Natural killer cell (primary cell): ENCODE measurements around the gene VKORC1. TPM values are rescaled to one million over a fixed set of nuclear protein-coding genes. Genes with fewer than 3 reads are reported as not detected.
"Not testable (repeated sequence)": the region's sequence is repeated elsewhere in the genome, so short reads cannot be mapped to it uniquely, and the experiment has no call there.

Experiments
- ATAC-seq, 3 donors: fragments of 150-1000 bp in 2 of 3; fragments of 200-7000 bp in 1 of 3; cut with Tn5 transposase; 1 replicate in 1 of 3; 2 replicates in 2 of 3; pipeline ENCODE4 v1.10.0; 2021; ENCODE audit warnings: mild to moderate bottlenecking in 2 of 3, moderate library complexity in 2 of 3
- DNase-seq, 2 donors: peaks; one replicate each; pipeline versions ENCODE4 v3.0.0 to v3.0.0-alpha.2; 2013 to 2021; ENCODE audit warnings: mixed read lengths in 1 of 2
- H3K27ac ChIP-seq: one replicate; pipeline ENCODE4 v1.5.1; 2013; ENCODE audit warnings: mild to moderate bottlenecking, low read length
- H3K27me3 ChIP-seq: one replicate; pipeline ENCODE4 v1.6.1; 2013; ENCODE audit warnings: low read length; ENCODE audit not compliant: control insufficient read depth, insufficient read depth
- H3K36me3 ChIP-seq: one replicate; pipeline ENCODE4 v1.6.1; 2013; ENCODE audit warnings: low read length; ENCODE audit not compliant: control insufficient read depth, insufficient read depth
- H3K4me1 ChIP-seq: one replicate; pipeline ENCODE4 v1.6.1; 2013; ENCODE audit warnings: low read length; ENCODE audit not compliant: control insufficient read depth, insufficient read depth
- H3K4me3 ChIP-seq: one replicate; pipeline ENCODE4 v1.5.1; 2013; ENCODE audit warnings: low read length
- H3K9me3 ChIP-seq: one replicate; pipeline ENCODE4 v1.6.1; 2013; ENCODE audit warnings: low read length; ENCODE audit not compliant: control insufficient read depth, insufficient read depth
- H3K27ac Mint-ChIP-seq, 2 donors: one replicate each; pipeline ENCODE4 v1.8.0; 2022; ENCODE audit warnings: mild to moderate bottlenecking in 2 of 2, mixed read lengths in 2 of 2, moderate library complexity in 1 of 2
- H3K27me3 Mint-ChIP-seq, 2 donors: one replicate each; pipeline ENCODE4 v1.8.0; 2022; ENCODE audit warnings: low read depth in 2 of 2, mixed read lengths in 2 of 2
- H3K36me3 Mint-ChIP-seq: one replicate; pipeline ENCODE4 v1.8.0; 2022; ENCODE audit warnings: mixed read lengths
- H3K4me1 Mint-ChIP-seq, 2 donors: one replicate each; pipeline ENCODE4 v1.8.0; 2022; ENCODE audit warnings: mixed read lengths in 2 of 2
- H3K4me3 Mint-ChIP-seq: one replicate; pipeline ENCODE4 v1.8.0; 2022; ENCODE audit warnings: mild to moderate bottlenecking, moderate library complexity, mixed read lengths
- H3K9me3 Mint-ChIP-seq, 2 donors: one replicate each; pipeline ENCODE4 v1.8.0; 2022; ENCODE audit warnings: mixed read lengths in 2 of 2
- CTCF ChIP-seq: fragments of 200-600 bp; IDR thresholded peaks from one replicate; pipeline ENCODE4 v1.8.0; 2022; ENCODE audit warnings: antibody characterized with exemption
- WGBS: methylation state at CpG from one replicate; pipeline ENCODE4 v1.1.7; 2013; ENCODE audit warnings: missing lambda C conversion rate; ENCODE audit not compliant: insufficient coverage; 5-methylcytosine and 5-hydroxymethylcytosine counted together
- intact Hi-C: fragments of 100-400 bp; cut with micrococcal nuclease; formaldehyde crosslinking; loops from one replicate; pipeline ENCODE4 v1.14.2; 2022
- total RNA-seq, 4 donors: library from RNA; stranded (reverse); fragments of 120-200 nt in 1 of 4; gene quantifications; one replicate each; pipeline versions ENCODE4 v1.2.3 to v1.2.4, GENCODE V29; 2013 to 2022

Gene VKORC1
- total RNA-seq, 3 donors from 2014 or later (not counting 1 experiment from before 2014, with no cell fraction given) = 35.9 to 42.1 (median 41.8) TPM

GRCh38 chr16:31106509-31107464 is 12.2 kb upstream of the VKORC1 start:
- intact Hi-C loops = loop anchor here (5.0 kb wide), 1 partner anchor 36 kb away; no protein-coding TSS in a partner anchor
- peaks cover 21% of the 10 kb centered on the region for H3K4me1 ChIP-seq
- 95% methylated on average over 25 of the region's 28 CpGs for WGBS
- peaks cover 19% of the 10 kb centered on the region for H3K36me3 ChIP-seq
- no peak overlapping the region for H3K4me3 Mint-ChIP-seq
- no peaks in the 10 kb centered on the region for H3K27me3 ChIP-seq
- H3K4me3 ChIP-seq = no peak overlapping the region
- H3K9me3 Mint-ChIP-seq = no peaks in the 10 kb centered on the region
- H3K27me3 Mint-ChIP-seq = no peaks in the 10 kb centered on the region
- H3K27ac ChIP-seq = no peak overlapping the region
- no peak for TF ChIP-seq CTCF
- peak overlapping the region in 1 of 2 donors; percentile 64 for H3K27ac Mint-ChIP-seq
- DNase-seq (no peak), ATAC-seq (no peak)
- no peaks in the 10 kb centered on the region for H3K9me3 ChIP-seq
- no peaks in the 10 kb centered on the region for H3K36me3 Mint-ChIP-seq
- H3K4me1 Mint-ChIP-seq = peaks cover 19 to 25% of the 10 kb centered on the region in 2 donors

GRCh38 chr16:31105677-31106213 is 11.1 kb upstream of the VKORC1 start:
- Mint-ChIP-seq H3K4me3 (peak overlapping the region; percentile 65), H3K27me3 (no peaks in the 10 kb centered on the region), H3K36me3 (no peaks in the 10 kb centered on the region), H3K27ac (peak overlapping the region; percentile 46 to 60), H3K9me3 (no peaks in the 10 kb centered on the region), H3K4me1 (peaks cover 19 to 25% of the 10 kb centered on the region in 2 donors)
- 8% methylated on average over 30 of the region's 33 CpGs for WGBS
- Histone ChIP-seq H3K36me3 (peaks cover 10% of the 10 kb centered on the region), H3K9me3 (no peaks in the 10 kb centered on the region), H3K4me3 (no peak overlapping the region), H3K27me3 (no peaks in the 10 kb centered on the region), H3K4me1 (peaks cover 21% of the 10 kb centered on the region), H3K27ac (no peak overlapping the region)
- DNase-seq = peak; percentile 82 to 83
- ATAC-seq = peak; percentile 92 to 95 (median 94)
- intact Hi-C loops = loop anchor here (5.0 kb wide), 1 partner anchor 37 kb away; no protein-coding TSS in a partner anchor
- TF ChIP-seq CTCF = peak; percentile 74

- H3K4me1 Mint-ChIP-seq, ATAC-seq, H3K4me3 ChIP-seq, H3K36me3 Mint-ChIP-seq, H3K9me3 ChIP-seq, intact Hi-C loops, H3K27ac ChIP-seq, DNase-seq, H3K27me3 ChIP-seq, H3K36me3 ChIP-seq, H3K27me3 Mint-ChIP-seq, H3K9me3 Mint-ChIP-seq, H3K27ac Mint-ChIP-seq, H3K4me3 Mint-ChIP-seq, H3K4me1 ChIP-seq: not testable (repeated sequence)
- WGBS = 88% methylated on average over 12 of the region's 13 CpGs
These were observed 6.5 kb upstream of the VKORC1 start for GRCh38 chr16:31100876-31101641.
